Measurements from ENCODE around the gene ANGPTL4.

The ANGPTL4 gene

GRCh38 chr19:8421484-8422461, 57.8 kb downstream of the ANGPTL4 start:
- no peak for DNase-seq

- no peak for DNase-seq
These were observed 59.9 kb downstream of the ANGPTL4 start for GRCh38 chr19:8423817-8424223.

Measured in NCI-H1105 (cell line).